SH-SY5Y (cell line): ENCODE measurements around the gene GSG1L.

ENCODE experiments used
- GATA2 ChIP-seq: IDR thresholded peaks from 2 replicates; pipeline ENCODE4 v1.6.1; 2011; ENCODE audit warnings: mild to moderate bottlenecking, low read depth, low read length
- GATA3 ChIP-seq: IDR thresholded peaks from 2 replicates; pipeline ENCODE4 v1.6.1; 2011; ENCODE audit warnings: low read depth, mild to moderate bottlenecking, low read length, moderate library complexity

- TF ChIP-seq GATA2 (no peak), GATA3 (no peak)
These were observed 41.8 kb upstream of the GSG1L start for GRCh38 chr16:28105297-28105696.
